Mammary epithelial cell (primary cell): Measurements from ENCODE around the gene SUPT5H.

Experiments
- CTCF ChIP-seq, 2 donors: IDR thresholded peaks in 1 of 2; conservative IDR thresholded peaks in 1 of 2; 2 replicates each; pipeline ENCODE4 v1.5.1; 2011 to 2012; ENCODE audit warnings: inconsistent platforms in 2 of 2, low read length in 2 of 2, mild to moderate bottlenecking in 2 of 2, control low read depth in 1 of 2, low read depth in 1 of 2; ENCODE audit not compliant: insufficient read depth in 1 of 2; ENCODE audit errors: extremely low read depth in 1 of 2
- EZH2 ChIP-seq: IDR thresholded peaks from 2 replicates; pipeline ENCODE4 v1.6.1; 2012; ENCODE audit warnings: low read length, inconsistent platforms, borderline replicate concordance

GRCh38 chr19:39407660-39408391, 37.6 kb upstream of the SUPT5H start:
- TF ChIP-seq CTCF (conservative IDR thresholded peaks at IDR 0.05 in 1 of 2, IDR thresholded peaks at IDR 0.05 in 1 of 2; ENCODE audit: extremely low read depth in 1 of 2, insufficient read depth in 1 of 2, low read depth in 1 of 2, low read length in 2 of 2): no peak
- no peak for TF ChIP-seq EZH2
